RPMI7951 (cell line): ENCODE measurements around the gene SRP72. TPM values are rescaled to one million over a fixed set of nuclear protein-coding genes. Genes with fewer than 3 reads are reported as not detected.

Experiments
- DNase-seq: peaks from one replicate; pipeline ENCODE4 v3.0.0-alpha.2; 2012; ENCODE audit warnings: low read depth
- total RNA-seq: library from RNA; depleted of rRNA; stranded (reverse); fragments of >200 nt; shearing (Covaris generic); gene quantifications from 2 replicates; pipeline ENCODE4 v1.2.3, GENCODE V29; 2014

The SRP72 gene
- total RNA-seq, 1 experiment from 2014 or later = 104 TPM

DNA sequence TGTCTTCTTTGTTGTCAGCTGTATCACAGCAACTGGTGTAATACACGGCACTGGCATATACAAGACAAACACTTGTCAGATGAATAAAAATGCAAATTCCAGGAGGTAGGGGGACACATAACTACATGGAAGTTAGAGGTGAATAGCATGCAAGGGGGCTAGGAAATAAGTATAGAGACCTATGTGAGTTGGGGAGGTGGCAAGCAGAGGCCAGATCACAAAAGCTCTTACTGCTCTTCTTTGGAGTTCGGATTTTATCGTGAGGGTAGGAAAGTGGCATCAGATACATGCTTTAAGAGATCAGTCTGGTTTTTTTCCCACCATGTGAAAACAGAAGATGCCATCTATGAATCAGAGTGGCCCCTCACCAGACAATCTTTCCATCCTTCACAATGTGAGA, 2.8 kb upstream of the SRP72 start:
- no peak for DNase-seq

DNA sequence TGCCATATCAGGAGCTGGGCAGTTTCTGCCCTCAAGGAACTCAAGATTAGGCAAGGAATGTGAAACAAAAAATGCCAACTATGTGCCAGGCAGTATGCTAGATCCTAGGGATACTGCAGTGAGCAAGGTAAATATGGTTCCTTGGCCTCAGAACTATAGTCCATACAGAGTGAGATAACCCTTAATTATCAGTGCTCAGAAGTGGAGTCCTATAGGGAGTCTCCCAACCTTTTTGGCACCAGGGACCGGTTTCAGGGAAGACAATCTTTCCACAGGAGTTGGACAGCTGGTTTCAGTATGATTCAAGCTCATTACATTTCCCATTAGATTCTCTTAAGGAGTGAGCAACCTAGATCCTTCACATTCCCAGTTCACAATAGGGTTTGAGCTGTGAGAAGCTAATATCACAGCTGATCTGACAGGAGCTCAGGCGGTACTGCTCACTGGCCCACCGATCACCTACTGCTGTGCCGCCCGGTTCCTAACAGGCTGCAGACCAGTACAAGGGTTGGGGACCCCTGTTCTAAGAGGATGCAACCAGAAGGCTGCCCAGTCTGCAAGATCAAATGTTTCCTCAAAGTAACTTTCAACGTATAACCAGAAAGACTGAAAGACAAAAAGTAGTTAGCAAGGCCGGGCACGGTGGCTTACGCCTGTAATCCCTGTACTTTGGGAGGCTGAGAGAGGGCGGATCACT, 1.7 kb upstream of the SRP72 start:
- peak; percentile 45 for DNase-seq

DNA sequence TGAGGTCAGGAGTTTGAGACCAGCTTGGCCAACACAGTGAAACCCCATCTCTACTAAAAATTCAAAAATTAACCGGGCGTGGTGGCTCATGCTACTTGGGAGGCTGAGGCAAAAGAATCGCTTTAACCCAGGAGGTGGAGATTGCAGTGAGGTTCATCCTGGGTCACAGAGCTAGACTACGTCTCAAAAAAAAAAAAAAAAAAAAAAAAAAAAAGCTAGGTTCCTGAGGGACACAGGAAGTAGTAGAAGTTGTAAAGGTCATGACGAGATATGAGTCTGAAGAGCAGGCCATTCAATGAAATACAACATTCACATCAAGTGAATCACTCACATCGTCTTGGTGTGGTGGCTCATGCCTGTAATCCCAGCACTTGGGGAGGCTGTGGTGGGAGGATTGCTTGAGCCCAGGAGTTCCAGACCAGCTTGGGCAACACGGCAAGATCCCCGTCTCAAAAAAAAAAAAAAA, 1.1 kb upstream of the SRP72 start:
- peak; percentile 85 for DNase-seq

DNA sequence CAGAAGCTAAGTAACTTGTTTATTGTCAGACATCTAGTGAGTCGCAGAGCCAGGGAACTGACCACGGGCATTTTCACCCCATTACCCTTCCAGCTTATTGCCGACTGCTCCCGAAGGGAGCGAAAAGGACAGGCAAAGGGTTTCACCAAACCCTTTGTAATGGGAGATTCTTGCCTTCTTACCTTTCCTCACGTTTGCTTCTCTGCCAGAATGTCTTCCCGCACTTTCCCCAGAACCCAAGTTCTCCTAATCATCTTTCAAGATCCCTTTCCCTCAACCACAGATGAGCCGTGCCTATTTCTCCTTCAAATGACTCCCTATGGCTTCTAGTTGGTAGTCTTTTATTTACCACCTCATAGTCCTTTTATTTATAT, 520 bp upstream of the SRP72 start:
- peak; percentile 2 for DNase-seq

DNA sequence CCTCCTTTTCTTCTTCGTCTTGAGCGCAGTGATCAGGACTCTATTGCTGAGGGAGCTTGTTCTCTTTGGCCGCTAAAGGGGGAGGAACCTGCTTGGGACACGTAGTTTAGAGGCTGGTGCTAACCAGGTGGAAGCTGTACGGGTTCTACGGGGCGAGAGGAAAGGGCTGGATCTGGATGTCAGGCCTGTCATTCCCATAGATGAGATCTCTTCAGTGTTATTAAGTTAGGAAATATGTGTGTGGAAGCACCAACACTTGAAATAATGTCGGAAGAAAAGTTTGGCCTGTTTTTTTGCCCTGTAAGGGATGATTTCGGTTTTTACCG, 643 bp downstream of the SRP72 start:
- DNase-seq = no peak

DNA sequence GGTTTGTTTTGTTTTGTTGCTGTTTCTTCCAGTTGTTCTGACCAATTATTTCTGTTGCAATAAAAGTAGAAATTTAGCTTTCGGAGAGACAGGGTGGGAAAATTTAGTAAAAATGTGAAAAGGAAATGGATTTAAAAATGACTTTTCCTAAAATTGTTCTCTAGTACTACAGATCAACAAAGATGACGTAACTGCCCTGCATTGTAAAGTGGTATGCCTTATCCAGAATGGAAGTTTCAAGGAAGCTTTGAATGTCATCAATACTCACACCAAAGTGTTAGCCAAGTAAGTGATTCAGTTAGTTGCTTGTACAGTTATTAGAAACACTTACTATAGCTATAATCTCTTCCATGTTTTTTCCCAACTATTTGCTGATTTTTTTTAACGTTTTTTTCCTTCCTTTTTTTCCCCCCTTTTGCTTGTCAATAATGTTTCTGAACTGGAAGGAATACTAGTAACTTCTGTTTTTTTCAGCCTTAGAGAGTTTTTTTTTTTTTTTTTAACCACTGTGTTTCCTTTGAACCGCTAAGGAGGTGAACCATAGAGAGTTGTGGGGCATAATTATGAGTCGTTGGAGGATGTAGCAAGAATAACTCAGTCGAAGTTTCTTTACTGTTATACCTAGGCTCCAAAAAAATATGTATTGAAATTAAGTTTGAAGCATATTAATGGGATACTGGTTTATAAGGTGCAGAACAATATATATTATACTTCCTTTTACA, 2.2 kb downstream of the SRP72 start:
- no peak for DNase-seq

DNA sequence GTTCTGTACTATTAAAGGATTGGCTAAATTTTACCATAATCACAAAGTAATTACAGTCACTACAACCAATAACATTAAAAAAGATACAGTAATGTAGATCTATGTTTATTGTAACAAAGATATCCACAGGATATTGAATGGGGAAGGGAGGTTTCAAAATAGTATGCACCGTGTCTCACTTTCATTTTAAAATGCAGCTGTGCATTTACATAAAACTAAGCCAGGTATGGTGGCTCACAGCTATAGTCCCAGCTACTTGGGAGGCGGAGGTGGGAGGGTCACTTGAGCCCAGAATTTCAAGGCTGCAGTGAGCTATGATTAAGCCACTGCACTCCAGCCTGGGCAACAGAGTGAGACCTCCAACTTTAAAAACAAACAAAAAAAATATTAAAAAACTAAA, 8.5 kb downstream of the SRP72 start:
- no peak for DNase-seq

DNA sequence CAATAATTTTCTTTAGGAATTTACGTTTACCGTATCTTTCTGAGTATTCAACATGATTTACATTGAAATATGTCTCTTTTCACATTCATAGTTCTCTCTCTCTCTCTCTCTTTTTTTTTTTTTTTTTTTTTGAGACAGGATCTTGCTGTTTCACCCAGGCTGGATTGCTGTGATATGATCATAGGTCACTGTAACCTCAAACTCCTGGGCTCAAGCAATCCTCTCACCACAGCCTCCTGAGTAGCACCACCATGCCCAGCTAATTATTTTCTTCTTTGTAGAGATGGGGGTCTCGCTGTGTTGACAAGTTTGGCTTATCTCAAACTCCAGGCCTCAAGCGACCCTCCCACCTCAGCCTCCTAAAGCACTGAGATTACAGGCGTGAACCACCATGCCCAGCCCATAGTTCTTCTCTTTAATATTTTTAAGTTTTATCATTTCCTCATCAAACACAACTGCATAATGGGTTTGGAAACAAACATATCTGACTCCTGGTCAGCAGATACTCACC, 9.8 kb downstream of the SRP72 start:
- no peak for DNase-seq

DNA sequence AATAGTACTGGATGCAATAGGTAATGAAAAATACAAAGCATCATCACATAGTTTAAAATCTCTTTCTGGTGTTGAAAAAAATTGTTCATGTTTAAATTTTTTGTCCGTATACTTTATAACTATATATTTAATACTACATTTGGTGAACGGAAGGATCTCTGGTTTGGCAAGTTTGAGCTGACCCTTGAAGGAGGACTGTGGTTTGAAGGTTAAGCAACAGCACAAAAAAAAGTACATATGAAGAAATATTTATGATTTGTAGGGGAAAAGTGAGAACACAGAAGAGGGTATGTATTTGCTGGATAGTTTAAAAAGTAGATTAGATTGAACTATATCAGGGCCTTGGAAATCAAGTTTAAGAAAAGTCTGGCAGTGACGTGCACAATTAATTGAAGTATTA, 13.3 kb downstream of the SRP72 start:
- no peak for DNase-seq

DNA sequence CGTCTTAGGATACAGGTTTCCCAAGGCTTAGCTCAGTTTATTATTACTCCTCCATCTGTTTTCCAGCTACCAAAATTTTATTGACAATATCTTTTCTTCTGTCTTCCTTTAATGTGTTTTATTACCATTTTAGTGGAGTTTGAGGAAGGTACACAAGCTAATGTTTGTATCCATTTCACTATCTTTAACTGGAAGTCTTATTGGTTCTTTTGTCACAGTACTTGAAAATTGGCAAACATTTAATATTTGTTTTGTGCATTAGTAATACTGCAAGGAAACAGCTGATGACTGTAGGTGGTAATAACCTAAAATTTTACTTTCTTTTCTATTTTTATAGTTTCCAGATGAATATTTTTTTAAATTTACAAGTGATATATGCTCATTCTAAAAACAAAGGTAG, 28.8 kb downstream of the SRP72 start:
- DNase-seq = no peak

DNA sequence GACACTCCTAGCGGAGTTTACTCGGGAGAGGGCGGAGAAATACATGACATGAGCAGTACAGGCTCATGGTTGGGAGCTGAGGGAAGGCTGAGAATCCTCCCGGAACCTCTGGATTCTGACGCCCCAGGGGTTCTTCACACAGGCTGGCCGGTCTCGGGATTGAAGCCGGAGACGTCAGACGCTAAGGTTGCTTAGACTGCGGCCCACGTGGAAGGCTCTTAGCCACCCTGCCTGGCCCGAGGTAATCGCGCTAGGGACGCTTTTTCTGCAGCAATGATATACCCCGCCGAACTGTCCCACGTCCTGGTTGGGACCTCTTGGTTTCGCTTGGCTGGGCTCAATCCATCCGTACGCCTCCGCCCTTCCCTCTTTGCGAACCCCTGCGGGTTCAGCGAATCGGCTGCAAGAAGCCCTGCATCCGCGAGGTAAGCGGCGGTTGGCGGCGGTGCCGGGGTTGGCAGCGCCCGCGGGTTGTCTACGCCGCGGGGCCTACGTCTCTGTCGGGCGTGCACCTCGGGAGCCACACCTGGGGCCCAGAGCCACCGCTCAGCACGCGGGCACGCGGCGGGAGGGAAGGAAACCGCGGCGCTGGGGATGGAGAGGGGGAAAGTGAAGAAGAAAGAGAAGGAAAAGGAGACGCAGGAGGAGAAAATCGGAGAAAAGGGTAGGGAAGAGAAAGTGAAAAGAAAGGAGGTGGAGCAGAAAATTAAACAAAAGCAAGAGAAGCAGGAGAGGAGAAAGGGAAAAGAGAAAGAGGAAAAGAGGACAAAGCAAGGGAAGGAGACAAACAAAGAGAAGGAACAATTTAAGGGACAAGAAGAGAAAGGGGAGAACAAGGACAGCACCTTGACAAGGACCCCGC, 38.1 kb downstream of the SRP72 start, which contains the start of gene ARL9:
Gene ARL9 (plus strand): TSS at position 523 of the 862 bp plus-strand sequence. CDS start 72 bp downstream, at position 595.
- peak; percentile 75 for DNase-seq

DNA sequence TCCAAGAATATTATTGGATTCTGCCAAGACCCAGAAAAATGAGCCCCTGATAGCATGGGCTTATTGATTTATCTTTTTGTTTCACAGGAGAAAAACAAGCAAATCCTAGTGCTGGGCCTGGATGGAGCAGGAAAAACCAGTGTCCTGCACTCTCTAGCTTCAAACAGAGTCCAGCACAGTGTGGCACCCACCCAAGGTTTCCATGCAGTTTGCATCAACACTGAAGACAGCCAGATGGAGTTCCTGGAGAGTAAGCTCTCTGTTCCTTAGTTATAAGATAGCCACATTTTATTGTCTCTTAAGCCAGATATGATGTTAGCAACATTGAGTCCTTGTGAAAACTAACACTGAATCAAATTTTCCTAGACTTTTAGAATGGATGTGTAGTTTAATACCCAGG, 43.7 kb downstream of the SRP72 start:
- no peak for DNase-seq

DNA sequence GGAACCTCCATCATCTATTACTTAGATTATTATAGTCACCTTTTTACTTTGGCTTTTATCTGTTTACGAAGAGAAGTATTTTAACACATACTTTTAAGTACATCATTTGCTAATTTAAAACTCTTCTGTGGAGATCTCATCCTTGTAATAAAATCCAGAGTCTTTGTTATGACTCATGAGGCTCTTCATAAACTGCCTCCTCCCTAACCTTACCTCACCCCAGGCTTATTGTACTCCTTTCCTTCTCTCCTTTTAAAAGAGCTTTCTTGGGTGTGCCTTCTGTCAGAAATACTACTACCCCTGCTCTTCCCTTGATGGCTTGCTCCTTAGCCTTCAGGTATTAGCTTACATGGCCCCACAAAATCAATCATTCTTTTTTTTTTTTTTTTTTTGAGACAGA, 44.7 kb downstream of the SRP72 start:
- DNase-seq = no peak

DNA sequence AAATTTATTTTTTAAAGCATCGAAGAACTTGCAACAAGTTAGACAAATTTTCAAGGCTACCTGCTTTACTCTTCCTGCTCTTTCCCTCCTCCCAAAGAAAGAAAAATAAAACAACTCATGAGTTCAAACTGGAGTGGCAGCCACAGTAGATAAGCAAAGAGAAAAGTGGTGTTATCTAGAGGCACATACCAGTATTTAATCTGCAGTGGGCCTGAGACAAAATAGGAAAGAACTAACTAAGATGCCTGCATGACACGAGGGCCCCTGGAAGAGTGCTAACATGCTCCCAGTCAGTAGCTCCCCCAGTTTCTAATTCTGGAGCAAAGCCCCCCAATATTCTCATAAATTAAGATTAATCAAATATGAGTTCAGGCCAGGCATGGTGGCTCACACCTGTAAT, 46.1 kb downstream of the SRP72 start:
- DNase-seq = no peak

DNA sequence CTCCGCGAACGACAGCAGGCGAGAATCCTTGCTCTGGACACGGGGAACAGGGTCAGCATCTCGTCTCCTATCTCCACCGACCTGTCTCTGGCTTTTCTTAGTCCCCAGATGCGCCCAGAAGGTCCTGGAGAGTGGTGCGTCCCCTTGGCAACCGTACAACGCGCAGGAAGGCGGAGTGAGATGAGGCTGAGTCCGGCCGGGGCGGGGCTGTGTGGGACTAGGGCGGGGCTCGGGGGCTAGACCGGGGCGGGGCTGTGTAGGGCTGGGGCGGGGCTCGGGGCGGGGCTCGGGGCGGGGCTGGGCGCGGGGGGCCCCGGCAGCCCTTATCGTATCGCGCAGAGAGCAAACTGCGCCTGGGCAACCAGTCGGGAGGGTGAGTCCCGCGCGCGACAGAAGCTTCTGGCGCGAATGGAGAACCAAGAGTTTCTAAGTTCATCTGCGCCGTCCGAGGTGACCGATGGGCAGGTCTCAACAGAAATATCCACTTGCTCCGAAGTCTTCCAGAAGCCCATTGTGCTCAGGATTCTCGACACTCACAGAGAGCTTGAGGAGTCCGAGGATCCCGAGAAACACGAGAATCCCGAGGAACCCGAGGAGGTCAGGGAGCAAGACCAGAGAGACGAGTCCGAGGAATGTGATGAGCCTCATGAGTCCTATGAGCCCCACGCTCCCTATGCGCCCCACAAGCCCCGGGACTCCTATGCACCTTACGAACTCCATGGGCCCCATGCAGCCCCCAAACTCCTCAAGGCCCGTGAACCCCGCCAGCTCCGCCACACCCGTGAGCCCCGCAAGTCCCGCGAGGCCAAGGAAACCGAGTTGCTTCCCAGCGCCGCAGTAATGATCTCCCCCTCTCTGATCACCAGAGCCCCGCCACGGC, 63.1 kb downstream of the SRP72 start:
- DNase-seq = peak; percentile 84

DNA sequence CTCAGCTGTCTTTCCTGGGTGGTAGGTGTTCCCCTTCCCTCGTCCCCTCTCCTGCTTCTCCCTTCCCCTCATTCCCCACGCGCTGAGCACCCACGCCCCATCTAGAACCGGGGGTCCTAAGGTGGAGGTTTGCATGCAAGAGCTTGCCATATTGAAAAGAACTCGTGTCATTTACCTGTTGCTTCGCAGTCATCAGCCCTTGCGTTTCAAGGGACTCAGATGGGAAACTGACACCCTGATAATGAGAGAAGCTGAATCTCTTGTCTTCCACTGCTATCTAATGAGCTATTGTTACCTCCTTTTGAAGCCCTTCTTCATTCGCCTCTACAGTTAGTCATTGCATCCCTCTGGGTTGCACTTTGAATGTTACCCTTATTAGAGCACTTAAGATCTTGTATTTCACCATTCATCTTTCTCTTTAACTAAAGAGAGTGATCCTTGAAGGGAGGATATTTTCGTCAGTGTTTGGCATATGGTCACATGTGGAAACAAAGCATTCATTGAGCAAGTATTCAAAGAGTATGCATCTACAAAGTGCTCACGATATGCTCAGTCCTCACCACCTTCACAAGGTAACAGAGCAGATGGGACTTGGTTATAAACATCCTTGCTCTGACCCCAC, 63.8 kb downstream of the SRP72 start:
- no peak for DNase-seq

DNA sequence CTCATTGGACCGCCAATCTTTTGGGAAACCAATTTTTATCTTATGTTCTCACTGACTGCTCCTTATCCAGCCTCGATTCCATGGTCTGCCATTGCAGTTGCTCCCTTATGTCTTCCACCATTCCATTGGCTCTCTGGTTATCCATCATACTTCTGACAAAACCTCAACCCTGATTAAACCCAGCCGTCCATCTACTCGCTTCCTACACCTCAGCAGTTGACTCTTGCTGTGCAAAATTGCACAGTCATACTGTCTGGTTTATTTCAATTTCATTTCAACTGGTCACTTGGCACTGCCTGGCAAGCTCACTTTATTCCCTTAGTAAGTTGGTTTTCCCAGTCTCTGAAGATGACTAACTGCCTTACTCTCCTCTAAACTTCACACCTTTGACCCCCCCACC, 64.4 kb downstream of the SRP72 start:
- peak; percentile 33 for DNase-seq

DNA sequence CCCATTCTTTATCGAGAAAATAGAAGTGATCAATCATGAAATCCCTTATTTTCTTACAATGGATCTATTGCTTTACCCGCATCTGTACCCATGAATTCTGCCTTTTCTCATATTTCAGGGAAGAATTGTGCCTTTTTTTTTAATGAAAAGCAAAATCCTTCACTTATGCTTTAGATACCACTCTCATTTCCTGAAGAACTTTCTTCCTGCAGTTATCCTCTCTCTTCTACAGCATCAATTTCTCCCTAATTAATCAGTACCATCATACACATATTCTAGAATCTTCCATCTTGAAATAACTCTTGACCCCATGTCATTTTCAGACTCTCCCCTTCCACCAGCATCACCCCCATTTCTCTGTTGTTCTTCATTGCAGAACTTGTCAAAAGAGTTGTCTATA, 64.8 kb downstream of the SRP72 start:
- no peak for DNase-seq

DNA sequence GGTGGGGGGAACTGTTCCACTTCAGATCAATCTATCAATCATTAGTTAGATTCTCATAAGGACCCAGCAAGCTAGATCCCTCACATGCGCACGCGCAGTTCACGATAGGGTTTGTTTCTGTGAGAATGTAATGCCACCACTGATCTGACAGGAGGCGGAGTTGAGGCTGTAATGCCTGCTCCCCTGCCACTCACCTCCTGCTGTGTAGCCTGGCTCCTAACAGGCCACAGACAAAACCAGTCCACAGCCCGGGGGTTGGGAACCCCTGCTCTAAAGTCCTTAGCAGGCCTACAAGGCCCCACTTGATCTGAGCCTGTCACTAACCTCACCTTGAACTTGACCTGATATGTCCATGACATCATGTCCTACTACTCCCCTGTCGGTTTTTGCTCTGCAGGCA, 68.5 kb downstream of the SRP72 start:
- DNase-seq = no peak

DNA sequence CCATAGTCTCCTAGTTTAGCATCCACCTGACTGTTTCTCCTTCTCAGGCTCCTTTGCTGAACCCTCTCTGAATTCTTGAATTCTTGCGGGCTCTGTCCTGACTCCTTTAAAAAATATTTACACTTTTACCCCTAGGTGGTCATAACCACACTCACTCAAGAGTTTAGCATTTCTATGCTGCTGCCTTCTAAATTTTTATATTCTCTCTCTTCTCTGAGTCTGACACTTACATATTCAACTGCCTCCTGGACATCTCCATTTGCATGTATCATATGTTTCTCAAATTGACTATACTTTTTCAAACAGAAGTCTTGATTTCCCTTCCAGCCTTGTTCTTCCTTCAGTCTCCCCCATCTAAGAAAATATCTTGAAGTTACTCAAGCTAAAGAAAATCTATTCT, 69.7 kb downstream of the SRP72 start:
- no peak for DNase-seq

DNA sequence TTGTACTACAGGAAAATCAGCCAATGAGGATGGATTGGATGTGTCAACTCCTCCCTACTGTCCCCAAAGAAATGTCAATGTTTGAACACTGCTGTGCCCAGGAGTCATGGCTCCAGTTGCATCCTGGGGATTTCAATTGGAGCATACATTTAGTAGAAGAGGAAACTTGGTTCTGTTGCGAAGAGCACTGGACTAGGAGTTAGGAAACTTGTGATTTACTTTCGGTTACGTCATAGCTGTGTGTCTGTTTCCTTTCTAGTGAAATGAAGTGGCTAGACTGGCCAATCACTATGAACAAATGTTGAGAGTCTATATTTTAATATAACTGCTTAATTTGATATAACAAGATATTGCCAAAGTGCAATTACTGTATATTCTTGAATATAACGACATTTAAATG, 73.4 kb downstream of the SRP72 start:
- DNase-seq = no peak
